D721Med (cell line): ENCODE measurements around the gene CAPN8.

ENCODE experiments used
- DNase-seq: peaks from one replicate; pipeline ENCODE4 v3.0.0; 2011; ENCODE audit warnings: low spot score; ENCODE audit not compliant: insufficient read length
- FAIRE-seq: peaks from 2 replicates; lab custom pipeline; 2011; peaks lifted over from hg19 to GRCh38; lab: Jason Lieb, UNC
- CTCF ChIP-seq: IDR thresholded peaks from 2 replicates; pipeline ENCODE4 v1.5.1; 2012; ENCODE audit warnings: mild to moderate bottlenecking, control low read depth; ENCODE audit not compliant: insufficient read depth; ENCODE audit errors: missing control alignments

The CAPN8 gene

DNA sequence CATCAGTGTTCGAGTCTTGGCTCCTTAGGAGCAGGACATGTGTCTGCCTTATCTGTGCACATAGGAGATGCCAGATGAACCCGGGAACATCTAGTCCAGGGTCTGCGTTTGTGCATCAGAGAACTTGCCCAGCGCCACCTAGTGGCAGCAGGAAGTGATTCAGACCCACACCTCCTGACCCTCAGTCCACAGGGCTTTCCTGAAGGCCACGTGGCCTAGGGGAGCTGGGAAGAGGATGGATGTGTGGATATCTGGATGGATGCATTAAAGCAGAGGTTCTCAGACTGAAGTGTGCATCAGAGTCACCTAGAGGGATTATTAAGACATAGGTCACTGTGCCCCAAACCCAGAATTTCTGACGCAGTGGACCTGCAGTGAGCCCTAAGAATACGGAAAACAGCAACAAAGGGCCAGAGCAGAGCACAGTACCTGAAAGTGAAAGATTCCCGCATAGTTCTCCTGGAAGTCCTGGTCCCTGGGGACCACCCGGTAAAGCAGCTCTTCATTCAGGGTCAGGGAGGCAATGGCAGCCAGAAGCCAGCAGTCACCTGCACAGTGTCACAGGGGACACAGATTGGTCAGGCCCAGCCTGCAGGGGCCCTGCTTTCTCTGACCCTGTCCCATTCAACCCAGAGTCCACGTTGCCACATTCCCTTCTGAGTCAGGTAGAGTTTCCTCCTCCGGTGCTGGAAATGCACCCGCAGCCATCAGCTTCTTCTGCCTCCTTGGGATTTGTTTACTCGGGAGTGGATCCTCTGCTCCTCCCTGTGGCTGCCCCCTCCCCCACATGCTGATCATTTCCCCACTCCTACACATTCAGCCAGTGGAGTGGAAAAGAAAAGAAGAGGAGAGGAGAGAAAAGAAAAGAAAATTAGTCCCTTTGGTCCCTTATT, 37.0 kb downstream of the CAPN8 start:
- no peak for DNase-seq
- peak; percentile 89 for TF ChIP-seq CTCF
- FAIRE-seq: no peak

DNA sequence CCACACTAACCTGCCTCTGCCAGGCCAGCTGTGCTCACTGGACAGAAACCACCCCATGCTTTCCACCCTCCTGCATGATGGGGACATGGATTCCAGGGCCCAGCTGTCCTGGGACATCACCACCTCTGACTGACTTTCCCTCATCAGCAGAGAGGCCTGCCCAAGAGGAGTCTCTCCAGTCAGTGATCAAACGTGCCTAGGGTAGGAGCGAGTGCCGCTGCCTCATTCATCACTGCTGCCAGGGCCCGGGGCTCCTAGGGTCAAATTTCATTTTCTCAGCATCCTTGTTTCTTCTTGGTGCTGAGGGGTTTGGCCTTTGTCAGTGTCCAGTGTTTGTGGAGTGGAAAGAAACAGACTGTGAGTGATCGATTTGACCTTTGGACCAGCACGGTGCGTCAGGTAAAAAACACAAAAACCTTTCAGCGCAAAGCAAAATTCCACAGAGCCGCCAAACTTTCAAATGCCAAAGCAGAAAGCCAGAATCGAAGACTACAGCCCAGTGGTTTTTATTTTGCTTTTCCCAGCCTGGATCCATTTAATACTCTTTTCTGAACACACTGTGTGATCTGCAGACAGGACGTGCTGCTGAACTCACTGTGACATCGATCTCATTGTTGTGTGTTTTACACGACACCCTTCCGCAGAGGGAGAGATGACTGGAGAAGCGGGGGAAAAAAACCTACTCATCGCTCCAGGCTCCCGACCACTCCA, 43.2 kb downstream of the CAPN8 start:
- TF ChIP-seq CTCF: no peak
- no peak for FAIRE-seq
- no peak for DNase-seq

GRCh38 chr1:223621312-223621734, 44.2 kb downstream of the CAPN8 start:
- no peak for FAIRE-seq
- no peak for TF ChIP-seq CTCF
- DNase-seq: no peak

- TF ChIP-seq CTCF: no peak
- DNase-seq (no peak), FAIRE-seq (no peak)
These were observed 45.1 kb downstream of the CAPN8 start for GRCh38 chr1:223620297-223620897.

GRCh38 chr1:223618680-223619079, 46.8 kb downstream of the CAPN8 start:
- no peak for DNase-seq
- no peak for FAIRE-seq
- TF ChIP-seq CTCF: no peak

DNA sequence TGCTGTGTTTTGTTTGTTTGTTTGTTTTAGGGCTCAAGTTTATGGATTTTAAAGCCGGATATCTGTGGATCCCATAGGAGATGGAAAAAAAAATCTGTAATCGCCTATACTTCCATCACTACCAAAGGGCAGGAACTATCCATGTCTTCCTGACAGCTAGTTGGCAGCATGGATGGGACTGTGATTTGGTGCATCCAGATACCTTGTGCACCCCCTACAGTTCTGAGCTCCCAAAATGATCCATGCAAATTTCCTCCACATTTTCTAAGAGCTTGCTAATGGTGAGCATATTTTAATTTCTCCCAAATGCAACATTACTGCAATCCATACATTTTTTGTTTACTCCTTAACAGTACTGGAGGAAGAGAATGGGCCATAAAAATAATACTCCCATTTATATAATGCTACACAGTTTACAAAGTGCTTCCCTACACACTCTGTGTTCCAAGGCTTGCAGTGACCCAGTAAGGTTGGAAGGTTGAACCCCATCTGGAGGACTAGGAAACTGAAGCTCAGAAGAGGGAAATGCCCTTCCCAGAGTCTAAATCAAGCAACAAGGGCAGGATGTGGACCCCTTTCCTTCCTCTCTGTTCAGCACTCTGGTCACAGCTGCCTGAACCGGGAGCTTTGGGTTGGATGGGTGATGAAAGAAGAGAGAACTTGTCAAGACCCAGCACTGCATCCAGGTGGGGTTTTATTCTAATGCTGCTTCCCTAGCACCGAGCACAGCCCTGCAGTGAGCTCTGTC, 48.0 kb downstream of the CAPN8 start:
- FAIRE-seq: no peak
- peak; percentile 15 for TF ChIP-seq CTCF
- no peak for DNase-seq
